B cell (primary cell): ENCODE data around the gene FAM227A.

ENCODE experiments used
- CTCF ChIP-seq: fragments of 200-600 bp; IDR thresholded peaks from one replicate; pipeline ENCODE4 v1.8.0; 2022; ENCODE audit warnings: antibody characterized with exemption, mild to moderate bottlenecking
- EZH2 ChIP-seq: IDR thresholded peaks from 2 replicates; pipeline ENCODE4 v1.6.1; 2012; ENCODE audit warnings: borderline replicate concordance, low read depth, mild to moderate bottlenecking, moderate library complexity, low read length; ENCODE audit not compliant: insufficient read depth, poor library complexity, severe bottlenecking

- TF ChIP-seq CTCF (no peak), EZH2 (no peak)
Measured at GRCh38 chr22:38566726-38567504, 89.3 kb downstream of the FAM227A start.
